Measurements from ENCODE around the gene RBM43. TPM values are rescaled to one million over a fixed set of nuclear protein-coding genes. Genes with fewer than 3 reads are reported as not detected.
"Not testable (repeated sequence)": the region's sequence is repeated elsewhere in the genome, so short reads cannot be mapped to it uniquely, and the experiment has no call there.

The RBM43 gene
- total RNA-seq, 1 donor from 2014 or later, result 1.7 TPM

GRCh38 chr2:151269798-151270568, 8.3 kb upstream of the RBM43 start:
- no peak for DNase-seq (ENCODE audit: low read depth in 2 of 2)

DNA sequence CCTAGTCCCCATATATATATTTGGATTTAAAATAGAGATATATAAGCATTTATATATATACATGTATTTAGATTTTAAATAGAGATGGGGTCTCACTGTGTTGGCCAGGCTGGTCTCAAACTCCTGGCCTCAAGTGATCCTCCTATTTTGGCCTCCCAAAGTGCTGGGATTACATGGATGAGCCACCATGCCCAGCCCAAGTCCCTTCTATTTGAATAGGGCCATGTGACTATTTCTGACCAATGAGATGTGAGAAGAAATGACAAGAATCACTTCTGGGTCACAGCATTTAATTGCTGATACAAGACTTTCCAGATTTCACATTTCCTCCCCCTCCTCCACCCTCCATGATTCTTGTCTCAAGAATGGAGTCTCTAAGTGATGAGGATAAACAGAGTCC, 6.4 kb upstream of the RBM43 start:
- no peak for DNase-seq (ENCODE audit: low read depth in 2 of 2)

GRCh38 chr2:151267537-151267936, 5.9 kb upstream of the RBM43 start:
- no peak for DNase-seq (ENCODE audit: low read depth in 2 of 2)

DNA sequence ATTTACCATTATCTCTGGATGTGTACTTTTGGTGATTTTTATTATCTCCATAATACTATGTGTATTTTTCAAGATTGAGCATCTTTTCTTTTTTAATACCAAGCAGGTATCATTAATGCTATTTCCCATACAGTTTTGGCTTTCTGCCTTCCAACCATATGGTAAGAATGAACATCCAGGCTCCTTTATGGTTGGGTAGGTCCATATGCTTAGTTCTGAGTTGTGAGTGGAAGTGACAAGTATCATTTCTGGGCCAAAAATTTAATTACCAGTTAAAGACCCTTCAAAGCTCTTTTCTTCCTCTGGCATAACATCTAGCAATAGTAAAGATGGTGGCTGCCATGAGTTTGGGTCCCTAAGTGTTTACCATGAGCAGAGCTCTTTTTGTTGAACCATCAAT, 4.3 kb upstream of the RBM43 start:
- no peak for DNase-seq (ENCODE audit: low read depth in 2 of 2)

DNA sequence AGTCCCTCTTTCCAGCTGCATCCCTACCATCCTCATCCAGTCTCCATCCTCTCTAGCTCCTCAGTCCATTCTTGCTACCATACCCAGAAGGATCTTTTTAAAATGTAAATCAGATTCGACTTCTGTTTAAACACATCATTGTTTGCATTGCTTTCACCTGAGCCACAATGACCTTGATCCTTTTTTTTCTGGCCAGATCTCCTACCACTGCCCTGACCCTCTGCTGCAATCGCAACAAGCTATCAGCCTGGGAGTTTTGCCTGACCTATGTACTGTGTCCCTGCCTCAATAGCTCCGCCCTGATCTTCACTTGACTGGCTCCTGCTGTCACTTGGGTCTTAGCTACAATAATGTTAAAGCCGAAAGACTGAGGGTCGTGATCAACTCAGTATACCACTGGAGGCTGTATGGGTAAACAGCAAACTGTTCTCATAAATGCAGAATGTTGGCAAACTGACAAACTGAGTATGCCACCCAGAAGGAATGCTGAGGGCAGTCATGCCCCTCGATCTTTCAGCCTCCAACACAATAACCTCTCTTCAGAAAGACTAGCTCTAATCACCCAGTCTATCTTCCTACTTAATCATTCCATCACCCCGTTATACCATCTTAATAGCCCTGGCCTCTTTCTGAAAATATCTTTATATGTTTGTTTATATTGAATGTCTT, 2.6 kb upstream of the RBM43 start:
- DNase-seq (ENCODE audit: low read depth in 2 of 2), result no peak

DNA sequence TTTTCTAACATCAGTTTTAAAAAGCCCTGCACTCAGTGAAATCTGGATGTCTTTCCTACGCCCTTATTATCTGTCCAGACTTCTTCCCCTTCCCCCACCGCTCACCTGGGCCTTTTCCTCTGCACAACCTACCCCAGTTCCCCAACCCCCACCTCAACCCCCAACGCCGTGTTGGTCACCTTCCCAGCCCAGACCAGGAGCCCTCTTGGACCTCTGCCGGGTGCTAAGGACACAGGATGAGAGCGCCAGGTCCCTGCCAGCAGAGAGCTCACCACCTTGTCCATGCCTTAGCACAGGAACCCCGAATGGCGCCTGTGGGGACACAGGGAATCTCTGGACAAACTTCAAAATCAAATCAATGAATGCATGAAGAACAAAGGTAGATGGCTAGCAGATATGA, 966 bp upstream of the RBM43 start:
- DNase-seq (ENCODE audit: low read depth in 2 of 2), result no peak

DNA sequence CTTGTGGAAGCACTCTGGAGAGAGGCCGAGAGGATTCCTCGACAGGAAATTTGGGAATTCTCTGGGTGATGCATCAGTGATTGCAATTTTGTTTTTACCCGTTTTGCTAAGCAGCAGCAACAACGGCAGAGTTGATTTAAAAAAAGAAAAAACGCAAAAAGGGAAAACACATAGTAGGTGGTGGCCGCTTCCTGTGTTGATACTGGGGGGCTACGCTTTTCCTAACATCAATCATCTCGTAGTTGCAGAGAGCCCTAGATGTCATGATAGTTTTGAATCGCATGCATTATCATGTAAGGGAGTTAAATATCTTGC, 271 bp upstream of the RBM43 start:
- no peak for DNase-seq (ENCODE audit: low read depth in 2 of 2)

DNA sequence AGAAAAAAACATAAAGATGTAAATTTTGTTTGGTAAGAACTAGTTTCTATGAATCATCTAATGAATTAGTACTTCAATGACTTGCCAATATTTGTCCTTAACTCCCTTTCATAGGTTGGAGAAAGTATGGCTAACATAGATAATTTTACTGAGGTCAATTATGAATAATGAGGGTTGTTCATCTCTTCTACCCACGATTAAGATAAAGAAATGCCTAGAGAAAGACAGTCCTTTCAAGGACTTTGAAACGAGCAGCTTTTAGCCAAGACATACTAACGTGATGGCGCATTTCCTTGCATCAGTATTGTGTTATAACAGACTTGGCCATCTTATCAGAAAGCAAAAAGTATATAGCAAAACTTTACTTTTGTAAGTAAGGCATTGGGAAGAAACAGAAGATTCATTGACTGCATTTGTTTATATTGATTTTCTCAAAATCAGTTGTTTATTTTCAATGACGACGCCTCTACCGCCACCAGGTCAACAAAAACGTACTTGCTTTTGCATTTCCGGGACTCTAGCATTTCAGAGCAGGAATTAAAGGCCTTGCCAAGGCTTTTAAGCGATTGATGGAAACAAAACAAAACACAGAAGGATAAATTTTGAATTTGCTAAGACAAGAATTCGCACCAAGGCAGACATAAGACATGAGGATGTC, 961 bp downstream of the RBM43 start:
- DNase-seq (ENCODE audit: low read depth in 2 of 2), result peak in 1 of 2 donors; percentile 18

GRCh38 chr2:151258121-151258520, 3.5 kb downstream of the RBM43 start:
- DNase-seq (ENCODE audit: low read depth in 2 of 2), result no peak

- no peak for DNase-seq (ENCODE audit: low read depth in 2 of 2)
Measured at GRCh38 chr2:151252646-151253045, 9.0 kb downstream of the RBM43 start.

GRCh38 chr2:151251012-151251411, 10.7 kb downstream of the RBM43 start:
- DNase-seq (ENCODE audit: low read depth in 2 of 2), result no peak

DNA sequence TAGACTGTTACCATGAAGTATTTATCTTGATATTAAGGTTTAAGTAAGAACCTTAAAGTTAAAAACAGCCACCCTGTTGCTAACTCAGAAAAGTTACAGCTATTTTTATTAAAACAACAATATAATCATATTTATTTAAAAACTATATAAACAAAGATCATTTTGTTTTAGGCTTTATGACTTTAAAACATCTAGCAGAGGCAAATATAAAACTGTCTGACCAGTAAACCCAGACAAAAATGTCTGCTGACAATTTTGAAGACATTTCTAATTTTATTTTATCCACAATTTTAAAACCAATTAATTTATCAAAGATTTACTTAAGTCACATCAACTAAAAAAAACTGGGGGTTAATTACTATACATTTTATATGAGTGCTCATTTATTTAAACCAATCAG, 14.2 kb downstream of the RBM43 start:
- DNase-seq (ENCODE audit: low read depth in 2 of 2), result no peak

GRCh38 chr2:151246152-151246551, 15.5 kb downstream of the RBM43 start:
- no peak for DNase-seq (ENCODE audit: low read depth in 2 of 2)

- DNase-seq (ENCODE audit: low read depth in 2 of 2), result no peak
Measured at GRCh38 chr2:151243468-151243867, 18.2 kb downstream of the RBM43 start.

DNA sequence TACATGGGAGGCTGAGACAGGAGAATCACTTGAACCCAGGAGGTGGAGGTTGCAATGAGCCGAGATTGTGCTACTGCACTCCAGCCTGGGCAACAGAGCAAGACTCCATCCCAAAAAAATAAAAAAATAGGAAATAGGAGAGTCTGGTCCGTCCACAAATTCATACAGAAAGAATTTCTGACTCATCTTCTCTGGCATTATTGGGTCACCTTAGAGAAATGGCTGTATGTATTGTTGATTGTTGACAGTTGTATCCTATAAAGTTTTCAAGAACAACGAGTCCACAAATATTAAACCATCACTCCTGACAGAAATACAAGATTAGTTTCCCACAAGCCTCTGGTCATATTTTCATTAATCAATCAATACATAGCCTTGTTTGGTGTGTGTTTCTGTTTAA, 20.4 kb downstream of the RBM43 start:
- DNase-seq (ENCODE audit: low read depth in 2 of 2), result no peak

DNA sequence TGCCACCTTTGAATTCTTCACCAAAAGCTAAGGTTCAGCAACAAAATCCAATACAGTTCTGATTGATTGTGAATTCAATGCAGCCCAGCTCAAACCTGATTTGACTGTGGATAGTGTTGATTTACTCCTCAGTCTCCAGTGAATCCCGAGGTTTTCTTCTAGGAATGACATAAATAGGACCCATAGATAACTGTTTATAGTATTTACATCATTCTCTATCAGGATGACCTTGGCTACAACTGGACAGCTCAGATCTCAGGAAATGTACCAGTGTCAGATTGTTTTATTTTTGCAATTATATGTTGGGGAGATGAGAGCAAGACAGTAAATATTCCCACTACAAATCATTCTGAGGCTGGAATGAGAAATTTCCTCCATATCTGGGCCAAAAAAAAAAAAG, 21.2 kb downstream of the RBM43 start:
- DNase-seq (ENCODE audit: low read depth in 2 of 2), result no peak

- no peak for DNase-seq (ENCODE audit: low read depth in 2 of 2)
Measured at GRCh38 chr2:151239624-151240023, 22.0 kb downstream of the RBM43 start.

GRCh38 chr2:151238527-151239487, 22.9 kb downstream of the RBM43 start:
- DNase-seq (ENCODE audit: low read depth in 2 of 2), result peak; percentile 58 to 73

GRCh38 chr2:151237422-151238025, 24.1 kb downstream of the RBM43 start:
- DNase-seq (ENCODE audit: low read depth in 2 of 2), result peak in 1 of 2 donors; percentile 2

- DNase-seq (ENCODE audit: low read depth in 2 of 2), result not testable (repeated sequence)
Measured at GRCh38 chr2:151233760-151234159, 27.9 kb downstream of the RBM43 start.

DNA sequence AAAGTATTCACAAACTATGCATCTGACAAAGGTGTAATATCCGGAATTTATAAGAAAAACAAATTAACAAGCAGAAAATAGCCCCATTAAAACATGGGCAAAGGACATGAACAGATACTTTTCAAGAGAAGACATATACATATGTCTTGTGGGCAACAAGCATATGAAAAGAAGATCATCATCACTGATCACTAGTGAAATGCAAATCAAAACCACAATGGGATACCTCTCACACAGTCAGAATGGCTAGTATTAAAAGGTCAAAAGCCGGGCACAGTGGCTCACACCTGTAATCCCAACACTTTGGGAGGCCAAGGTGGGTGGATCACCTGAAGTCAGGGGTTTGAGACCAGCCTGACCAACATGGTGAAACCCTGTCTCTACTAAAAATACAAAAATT, 28.4 kb downstream of the RBM43 start:
- DNase-seq (ENCODE audit: low read depth in 2 of 2), result not testable (repeated sequence)

Data from dermis microvascular lymphatic vessel endothelial cell (primary cell).